H9 (cell line): ENCODE results near the gene SLC22A8. TPM values are rescaled to one million over a fixed set of nuclear protein-coding genes. Genes with fewer than 3 reads are reported as not detected.

ENCODE experiments used
- DNase-seq: peaks from one replicate; pipeline ENCODE4 v3.0.0-alpha.2; 2017
- H2AFZ ChIP-seq: one replicate; pipeline ENCODE4 v1.6.1; 2013; ENCODE audit warnings: mild to moderate bottlenecking, low read length, control low read depth, moderate library complexity
- H2AK5ac ChIP-seq: 2 replicates; pipeline ENCODE4 v1.6.1; 2013; ENCODE audit warnings: low read length, control low read depth, mixed read lengths; ENCODE audit not compliant: insufficient read length
- H2BK120ac ChIP-seq: one replicate; pipeline ENCODE4 v1.6.1; 2013; ENCODE audit warnings: low read depth, mild to moderate bottlenecking, low read length, control low read depth, inconsistent platforms; ENCODE audit not compliant: poor library complexity, severe bottlenecking
- H2BK12ac ChIP-seq: 2 replicates; pipeline ENCODE4 v1.6.1; 2013; ENCODE audit warnings: low read length, control low read depth, mixed read lengths, low read depth; ENCODE audit not compliant: insufficient read length
- H2BK15ac ChIP-seq: 2 replicates; pipeline ENCODE4 v1.6.1; 2013; ENCODE audit warnings: low read depth, low read length, control low read depth
- H2BK20ac ChIP-seq: one replicate; pipeline ENCODE4 v1.6.1; 2013; ENCODE audit warnings: low read depth, mild to moderate bottlenecking, low read length, control low read depth, inconsistent platforms; ENCODE audit not compliant: poor library complexity, severe bottlenecking
- H2BK5ac ChIP-seq: 2 replicates; pipeline ENCODE4 v1.6.1; 2013; ENCODE audit warnings: low read length, control low read depth, mixed read lengths; ENCODE audit not compliant: insufficient read length
- H3K14ac ChIP-seq: 2 replicates; pipeline ENCODE4 v1.6.1; 2013; ENCODE audit warnings: low read length, control low read depth; ENCODE audit not compliant: insufficient read depth
- H3K18ac ChIP-seq: 2 replicates; pipeline ENCODE4 v1.6.1; 2013; ENCODE audit warnings: low read depth, mild to moderate bottlenecking, mixed read lengths, low read length, control low read depth; ENCODE audit not compliant: insufficient read length
- H3K23ac ChIP-seq: 2 replicates; pipeline ENCODE4 v1.6.1; 2013; ENCODE audit warnings: low read length, control low read depth, mixed read lengths, low read depth; ENCODE audit not compliant: insufficient read length
- H3K23me2 ChIP-seq: 2 replicates; pipeline ENCODE4 v1.6.1; 2013; ENCODE audit warnings: low read depth, mild to moderate bottlenecking, mixed read lengths, low read length, control low read depth; ENCODE audit not compliant: insufficient read length, poor library complexity, severe bottlenecking
- H3K27ac ChIP-seq: 2 replicates; pipeline ENCODE4 v1.5.1; 2013; ENCODE audit warnings: low read length, control low read depth, mixed read lengths, low read depth; ENCODE audit not compliant: insufficient read length
- H3K27me3 ChIP-seq: 2 replicates; pipeline ENCODE4 v1.6.1; 2013; ENCODE audit warnings: low read length, control low read depth, inconsistent platforms; ENCODE audit not compliant: insufficient read depth
- H3K4ac ChIP-seq: 2 replicates; pipeline ENCODE4 v1.6.1; 2013; ENCODE audit warnings: low read depth, mild to moderate bottlenecking, control low read depth, inconsistent platforms, low read length, moderate library complexity
- H3K4me1 ChIP-seq: 2 replicates; pipeline ENCODE4 v1.6.1; 2013; ENCODE audit warnings: low read length, control low read depth, inconsistent platforms; ENCODE audit not compliant: insufficient read depth
- H3K4me2 ChIP-seq: 2 replicates; pipeline ENCODE4 v1.6.1; 2013; ENCODE audit warnings: low read length, control low read depth, mixed read lengths; ENCODE audit not compliant: insufficient read length, insufficient read depth
- H3K56ac ChIP-seq: 2 replicates; pipeline ENCODE4 v1.6.1; 2013; ENCODE audit warnings: low read depth, mild to moderate bottlenecking, mixed read lengths, low read length, control low read depth; ENCODE audit not compliant: insufficient read length
- H3K79me1 ChIP-seq: 2 replicates; pipeline ENCODE4 v1.6.1; 2013; ENCODE audit warnings: low read depth, mild to moderate bottlenecking, moderate library complexity, low read length, control low read depth, inconsistent platforms; ENCODE audit not compliant: insufficient read depth, poor library complexity, severe bottlenecking
- H3K79me2 ChIP-seq: 2 replicates; pipeline ENCODE4 v1.6.1; 2013; ENCODE audit warnings: low read length, control low read depth, inconsistent platforms; ENCODE audit not compliant: insufficient read depth
- H3K9ac ChIP-seq: 2 replicates; pipeline ENCODE4 v1.6.1; 2013; ENCODE audit warnings: low read length, control low read depth, mixed read lengths; ENCODE audit not compliant: insufficient read length; ENCODE audit errors: extremely low read depth
- H3K9me3 ChIP-seq: one replicate; pipeline ENCODE4 v1.6.1; 2013; ENCODE audit warnings: low read depth, low read length, inconsistent platforms; ENCODE audit not compliant: control insufficient read depth
- H3T11ph ChIP-seq: one replicate; pipeline ENCODE4 v1.6.1; 2013; ENCODE audit warnings: mild to moderate bottlenecking, low read length, control low read depth, inconsistent platforms
- H4K20me1 ChIP-seq: one replicate; pipeline ENCODE4 v1.6.1; 2013; ENCODE audit not compliant: control insufficient read depth, insufficient read length, insufficient read depth
- H4K5ac ChIP-seq: 2 replicates; pipeline ENCODE4 v1.6.1; 2013; ENCODE audit warnings: low read depth, mild to moderate bottlenecking, mixed read lengths, low read length, control low read depth; ENCODE audit not compliant: insufficient read length
- H4K8ac ChIP-seq: replicated peaks from 2 replicates; pipeline ENCODE4 v1.6.1; 2013; ENCODE audit warnings: low read length, control low read depth, mixed read lengths, low read depth; ENCODE audit not compliant: insufficient read length
- H4K91ac ChIP-seq: 2 replicates; pipeline ENCODE4 v1.6.1; 2013; ENCODE audit warnings: low read depth, mild to moderate bottlenecking, moderate library complexity, mixed read lengths, low read length, control low read depth; ENCODE audit not compliant: insufficient read length
- H3K27ac Mint-ChIP-seq, 3 experiments: 2 replicates in 2 of 3; 3 replicates in 1 of 3; pipeline ENCODE4 v1.8.0; 2020 to 2021; ENCODE audit warnings: mixed read lengths in 3 of 3, mild to moderate bottlenecking in 1 of 3, moderate library complexity in 1 of 3
- H3K27me3 Mint-ChIP-seq: 2 replicates; pipeline ENCODE4 v1.8.0; 2021; ENCODE audit warnings: low read depth, mild to moderate bottlenecking, moderate library complexity, mixed read lengths
- H3K36me3 Mint-ChIP-seq, 3 experiments: 2 replicates in 2 of 3; 3 replicates in 1 of 3; pipeline ENCODE4 v1.8.0; 2020 to 2021; ENCODE audit warnings: low read depth in 3 of 3, mixed read lengths in 3 of 3; ENCODE audit not compliant: insufficient read depth in 1 of 3
- H3K4me1 Mint-ChIP-seq, 2 experiments: 2 replicates each; pipeline ENCODE4 v1.8.0; 2020; ENCODE audit warnings: mixed read lengths in 2 of 2
- H3K4me3 Mint-ChIP-seq, 2 experiments: 2 replicates in 1 of 2; 3 replicates in 1 of 2; pipeline ENCODE4 v1.8.0; 2020 to 2021; ENCODE audit warnings: mild to moderate bottlenecking in 2 of 2, mixed read lengths in 2 of 2, moderate library complexity in 1 of 2
- H3K9me3 Mint-ChIP-seq, 2 experiments: 2 replicates in 1 of 2; 3 replicates in 1 of 2; pipeline ENCODE4 v1.8.0; 2020; ENCODE audit warnings: mild to moderate bottlenecking in 2 of 2, mixed read lengths in 2 of 2, moderate library complexity in 1 of 2
- CTCF ChIP-seq: fragments of 200-600 bp; sonication (generic); conservative IDR thresholded peaks from 3 replicates; pipeline ENCODE4 v1.8.0; 2021; ENCODE audit warnings: antibody characterized with exemption, mild to moderate bottlenecking
- WGBS: extraction: QIAGEN DNeasy Blood & Tissue Kit; methylation state at CpG from one replicate; pipeline ENCODE4 v1.1.7; 2013; ENCODE audit warnings: missing lambda C conversion rate, low lambda C conversion rate, mixed read lengths; ENCODE audit not compliant: insufficient read length; ENCODE audit errors: extremely low coverage; 5-methylcytosine and 5-hydroxymethylcytosine counted together
- total RNA-seq: library from RNA; stranded (reverse); gene quantifications from 2 replicates; pipeline ENCODE4 v1.2.1, GENCODE V29; 2021

Gene SLC22A8
- total RNA-seq, 1 experiment from 2014 or later = not detected

- H3K4me1 ChIP-seq = no peaks in the 10 kb centered on the region
- no peaks in the 10 kb centered on the region; a peak in 1 of 5 replicates for H3K9me3 Mint-ChIP-seq
- no peaks in the 10 kb centered on the region for H3K27me3 ChIP-seq
- no peak overlapping the region for H3T11ph ChIP-seq
- no peak overlapping the region for H2BK5ac ChIP-seq
- H3K9ac ChIP-seq = no peak overlapping the region
- no peak overlapping the region for H3K27ac ChIP-seq
- no peak overlapping the region for H3K56ac ChIP-seq
- H4K91ac ChIP-seq = no peak overlapping the region
- H3K4me1 Mint-ChIP-seq = peaks cover 8 to 9% of the 10 kb centered on the region in 2 experiments
- H3K4me3 Mint-ChIP-seq = no peak overlapping the region
- no peak overlapping the region for H3K4ac ChIP-seq
- H2BK20ac ChIP-seq = no peak overlapping the region
- no peak overlapping the region for H2BK12ac ChIP-seq
- H2BK15ac ChIP-seq = no peak overlapping the region
- no peak overlapping the region for H3K23ac ChIP-seq
- H3K18ac ChIP-seq = no peak overlapping the region
- H3K14ac ChIP-seq = no peak overlapping the region
- H2BK120ac ChIP-seq = no peak overlapping the region
- H4K20me1 ChIP-seq = no peaks in the 10 kb centered on the region
- H3K79me2 ChIP-seq = no peaks in the 10 kb centered on the region
- H3K23me2 ChIP-seq = no peaks in the 10 kb centered on the region
- H4K5ac ChIP-seq = no peak overlapping the region
- WGBS = no CpG with 5 or more reads among the region's 4 CpGs
- H3K9me3 ChIP-seq = no peaks in the 10 kb centered on the region
- no peak overlapping the region for H3K4me2 ChIP-seq
- no peak for TF ChIP-seq CTCF
- peaks cover 9% of the 10 kb centered on the region for H3K27me3 Mint-ChIP-seq
- no peak overlapping the region for H4K8ac ChIP-seq
- H2AFZ ChIP-seq = no peak overlapping the region
- H2AK5ac ChIP-seq = no peak overlapping the region
- H3K79me1 ChIP-seq = no peaks in the 10 kb centered on the region
- no peaks in the 10 kb centered on the region; a peak in 1 of 7 replicates for H3K36me3 Mint-ChIP-seq
- DNase-seq = no peak
- no peak overlapping the region; a peak in 1 of 7 replicates for H3K27ac Mint-ChIP-seq
These were observed 61.8 kb downstream of the SLC22A8 start for GRCh38 chr11:62953811-62954210.
